WTC11 (cell line): ENCODE data around the gene ZNF507. TPM values are rescaled to one million over a fixed set of nuclear protein-coding genes. Genes with fewer than 3 reads are reported as not detected.
A peak's percentile ranks its signal among the peaks of the same experiment; 100 is the strongest.

Experiments
- ATAC-seq: fragments of 200-7000 bp; cut with Tn5 transposase; 2 replicates; pipeline ENCODE4 v1.10.0; 2021; ENCODE audit warnings: mild to moderate bottlenecking, moderate library complexity
- Bru-seq: library from RNA; stranded (reverse); fragments of 400-500 nt; gene quantifications from one replicate; lab custom pipeline; 2021; lab: Mats Ljungman, UMichigan
- CTCF ChIA-PET: fragments of 300-600 bp; sonication (Branson Sonifier 250); formaldehyde crosslinking; loops from one replicate; lab custom pipeline; 2021; ENCODE audit warnings: antibody characterized with exemption; lab: Charles Lee
- POLR2A ChIA-PET: fragments of 350-600 bp; sonication (Branson Sonifier 250); formaldehyde crosslinking; loops from one replicate; lab custom pipeline; 2021; ENCODE audit warnings: antibody characterized with exemption; lab: Charles Lee
- DNase-seq: peaks from one replicate; pipeline ENCODE4 v3.0.0; 2021; ENCODE audit warnings: low spot score
- H3K27ac Mint-ChIP-seq: 2 replicates; pipeline ENCODE4 v1.8.0; 2021; ENCODE audit warnings: mixed read lengths
- H3K27me3 Mint-ChIP-seq: 2 replicates; pipeline ENCODE4 v1.8.0; 2021; ENCODE audit warnings: low read depth, mild to moderate bottlenecking, moderate library complexity, mixed read lengths
- H3K36me3 Mint-ChIP-seq: 2 replicates; pipeline ENCODE4 v1.8.0; 2021; ENCODE audit warnings: mixed read lengths
- H3K4me1 Mint-ChIP-seq: 2 replicates; pipeline ENCODE4 v1.8.0; 2022; ENCODE audit warnings: mixed read lengths
- H3K4me3 Mint-ChIP-seq: 2 replicates; pipeline ENCODE4 v1.8.0; 2021; ENCODE audit warnings: mild to moderate bottlenecking, moderate library complexity, mixed read lengths
- H3K9me3 Mint-ChIP-seq: 2 replicates; pipeline ENCODE4 v1.8.0; 2021; ENCODE audit warnings: mixed read lengths
- ESRRA ChIP-seq: sonication (generic); formaldehyde crosslinking; IDR thresholded peaks from 2 replicates; pipeline ENCODE4 v1.8.1; 2022; ENCODE audit warnings: mild to moderate bottlenecking, missing genetic modification reagents, borderline replicate concordance
- FOXJ3 ChIP-seq: sonication (generic); formaldehyde crosslinking; IDR thresholded peaks from 2 replicates; pipeline ENCODE4 v1.9.0; 2021; ENCODE audit warnings: missing genetic modification reagents, mild to moderate bottlenecking, borderline replicate concordance
- FOXK1 ChIP-seq: sonication (generic); formaldehyde crosslinking; IDR thresholded peaks from 2 replicates; pipeline ENCODE4 v1.8.0; 2022; ENCODE audit warnings: mild to moderate bottlenecking, moderate library complexity, missing genetic modification reagents
- GRHL2 ChIP-seq: fragments of 250-450 bp; sonication (Bioruptor Pico); IDR thresholded peaks from 2 replicates; pipeline ENCODE4 v1.8.0; 2022; ENCODE audit warnings: mild to moderate bottlenecking, moderate library complexity; ENCODE audit not compliant: insufficient replicate concordance, severe bottlenecking
- HMGA2 ChIP-seq: fragments of 250-450 bp; sonication (Bioruptor Pico); IDR thresholded peaks from 2 replicates; pipeline ENCODE4 v1.4.0; 2021; ENCODE audit warnings: mild to moderate bottlenecking, moderate library complexity
- IRF2 ChIP-seq: sonication (generic); formaldehyde crosslinking; IDR thresholded peaks from 2 replicates; pipeline ENCODE4 v1.8.0; 2022; ENCODE audit warnings: low read depth, missing genetic modification reagents, borderline replicate concordance
- MYBL2 ChIP-seq: sonication (generic); formaldehyde crosslinking; IDR thresholded peaks from 2 replicates; pipeline ENCODE4 v1.8.1; 2023; ENCODE audit warnings: mild to moderate bottlenecking, moderate library complexity, missing genetic modification reagents
- NR2C2 ChIP-seq: sonication (generic); formaldehyde crosslinking; IDR thresholded peaks from 2 replicates; pipeline ENCODE4 v1.8.0; 2022; ENCODE audit warnings: mild to moderate bottlenecking, missing genetic modification reagents
- NR3C1 ChIP-seq: sonication (generic); formaldehyde crosslinking; conservative IDR thresholded peaks from 2 replicates; pipeline ENCODE4 v1.8.1; 2023; ENCODE audit warnings: low read depth, mild to moderate bottlenecking, missing genetic modification reagents
- RELA ChIP-seq: sonication (generic); formaldehyde crosslinking; IDR thresholded peaks from 2 replicates; pipeline ENCODE4 v1.8.1; 2022; ENCODE audit warnings: missing genetic modification reagents, mild to moderate bottlenecking, borderline replicate concordance
- RORB ChIP-seq: fragments of 250-450 bp; sonication (Bioruptor Pico); IDR thresholded peaks from 2 replicates; pipeline ENCODE4 v1.9.0; 2021; ENCODE audit warnings: mild to moderate bottlenecking
- SMAD3 ChIP-seq: sonication (generic); formaldehyde crosslinking; IDR thresholded peaks from 2 replicates; pipeline ENCODE4 v1.8.0; 2022; ENCODE audit warnings: missing genetic modification reagents, mild to moderate bottlenecking, borderline replicate concordance
- SP1 ChIP-seq: sonication (generic); formaldehyde crosslinking; conservative IDR thresholded peaks from 2 replicates; pipeline ENCODE4 v1.8.1; 2022; ENCODE audit warnings: missing genetic modification reagents
- TCF7 ChIP-seq: sonication (generic); formaldehyde crosslinking; IDR thresholded peaks from 2 replicates; pipeline ENCODE4 v1.8.0; 2022; ENCODE audit warnings: mild to moderate bottlenecking, low read depth, missing genetic modification reagents, moderate library complexity
- ZNF263 ChIP-seq: sonication (generic); formaldehyde crosslinking; IDR thresholded peaks from 2 replicates; pipeline ENCODE4 v1.8.1; 2022; ENCODE audit warnings: low read depth, mild to moderate bottlenecking, moderate library complexity, missing genetic modification reagents
- long read RNA-seq, 3 experiments: library from RNA in 1 of 3; library from capped mRNA in 1 of 3; library from polyadenylated mRNA in 1 of 3; unstranded in 2 of 3; stranded (forward) in 1 of 3; transcript quantifications; one replicate each; pipeline ENCODE4 v2.0.0, GENCODE V29; 2021
- total RNA-seq: library from RNA; stranded (reverse); gene quantifications from 3 replicates; pipeline ENCODE4 v1.2.3, GENCODE V29; 2021
- TF ChIP-seq, protein P1 (sequence below): sonication (generic); formaldehyde crosslinking; IDR thresholded peaks from 2 replicates; pipeline ENCODE4 v1.8.0; 2022; ENCODE audit warnings: mild to moderate bottlenecking, missing genetic modification reagents
- TF ChIP-seq, protein P2 (sequence below): fragments of 250-450 bp; sonication (Bioruptor Pico); IDR thresholded peaks from 2 replicates; pipeline ENCODE4 v1.9.0; 2021; ENCODE audit warnings: mild to moderate bottlenecking, borderline replicate concordance
- TF ChIP-seq, protein P3 (sequence below): sonication (generic); formaldehyde crosslinking; IDR thresholded peaks from 2 replicates; pipeline ENCODE4 v1.8.1; 2022; ENCODE audit warnings: low read depth, missing genetic modification reagents, borderline replicate concordance
- TF ChIP-seq, protein P4 (sequence below): sonication (generic); formaldehyde crosslinking; IDR thresholded peaks from 2 replicates; pipeline ENCODE4 v1.8.0; 2023; ENCODE audit warnings: missing genetic modification reagents, mild to moderate bottlenecking, borderline replicate concordance
- TF ChIP-seq, protein P5 (sequence below): sonication (generic); formaldehyde crosslinking; IDR thresholded peaks from 2 replicates; pipeline ENCODE4 v1.8.1; 2022; ENCODE audit warnings: missing genetic modification reagents, borderline replicate concordance
- TF ChIP-seq, protein P6 (sequence below): sonication (generic); formaldehyde crosslinking; IDR thresholded peaks from 2 replicates; pipeline ENCODE4 v1.8.1; 2023; ENCODE audit warnings: mild to moderate bottlenecking, missing genetic modification reagents, moderate library complexity

Gene ZNF507
- total RNA-seq (25.7 to 27.6 TPM (median 26.4 TPM) in 3 replicates), Bru-seq, nascent RNA (percentile 94 among the genes with signal in this experiment)
- long read RNA-seq, experiment 1, full-length matches to known transcripts, result 48 of 97 reads
- long read RNA-seq, experiment 1, partial matches to known transcripts, result 44 of 97 reads
- long read RNA-seq, experiment 1, other reads (novel, unspliced or antisense), result 5 of 97 reads
- long read RNA-seq, experiment 2, full-length matches to known transcripts, result 5 of 35 reads
- long read RNA-seq, experiment 2, partial matches to known transcripts, result 29 of 35 reads
- long read RNA-seq, experiment 2, other reads (novel, unspliced or antisense), result 1 of 35 reads
- long read RNA-seq, experiment 3, partial matches to known transcripts, result 1 of 3 reads
- long read RNA-seq, experiment 3, other reads (novel, unspliced or antisense), result 1 of 3 reads

DNA sequence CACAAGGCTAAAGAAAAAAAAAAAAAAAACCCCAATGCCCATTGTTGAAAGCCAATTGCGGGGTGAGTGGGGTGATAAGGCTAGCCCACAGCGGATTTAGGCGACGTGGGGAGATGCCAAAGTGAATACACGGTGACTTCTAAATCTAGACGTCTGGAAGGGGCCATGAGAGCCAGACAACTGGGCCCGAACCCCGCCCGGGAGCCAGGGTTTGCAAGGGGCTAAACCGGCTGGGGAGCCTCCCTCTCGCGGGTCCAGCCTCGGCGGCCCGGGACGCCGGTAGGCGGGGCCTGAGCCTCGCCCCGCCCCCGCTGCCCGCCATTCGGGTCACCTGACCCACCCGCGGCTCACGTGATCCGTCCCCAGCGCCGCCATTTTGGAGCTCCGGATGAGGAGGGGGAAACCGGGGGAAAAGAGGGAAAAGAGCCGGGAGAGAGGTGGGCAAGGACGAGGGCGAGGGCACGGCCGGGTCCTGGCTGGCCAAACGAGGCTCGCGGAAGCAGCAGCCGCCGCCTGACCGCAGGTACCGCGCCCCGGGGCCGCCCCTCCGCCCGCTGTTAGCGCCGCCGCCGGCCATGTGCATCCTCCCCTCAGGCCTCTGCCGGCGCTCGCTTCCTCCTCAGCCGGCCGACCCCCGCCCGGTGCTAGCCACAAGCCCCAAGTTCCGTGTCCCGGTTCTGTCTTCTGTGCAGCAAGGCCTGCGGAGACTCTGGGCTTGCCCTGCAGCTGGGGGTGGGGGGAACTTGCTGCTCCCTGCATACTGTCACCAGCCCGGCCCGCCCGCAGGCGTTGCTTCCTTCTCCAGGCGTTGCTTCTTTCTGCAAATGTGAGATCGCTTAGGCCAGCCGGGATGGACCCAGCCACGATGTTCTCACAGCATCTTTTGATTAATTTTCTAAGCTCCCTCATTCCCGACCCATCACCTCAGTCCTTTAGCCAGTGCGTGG, at the start of gene ZNF507:
TSS of gene ZNF507 (plus strand) at position 350 of the 947 bp plus-strand sequence. CDS start 7,221 bp downstream, outside the sequence.
- Mint-ChIP-seq H3K36me3 (peaks cover 18% of the 10 kb centered on the region), H3K4me1 (peaks cover 6% of the 10 kb centered on the region), H3K27ac (peak within 1 kb of the TSS; percentile 73), H3K4me3 (peak within 1 kb of the TSS; percentile 95), H3K9me3 (peaks cover 4% of the 10 kb centered on the region; the same call in 1 of the 2 replicates), H3K27me3 (peaks cover 5% of the 10 kb centered on the region)
- ChIA-PET CTCF (interaction anchor here (1.2 to 1.5 kb wide), 2 partner anchors 26 kb away, joined by 4 to 9 read pairs; no protein-coding TSS in a partner anchor), POLR2A (no interaction called here)
- DNase-seq (peak; percentile 88), ATAC-seq (peak; percentile 91)
- TF ChIP-seq, protein P1, sequence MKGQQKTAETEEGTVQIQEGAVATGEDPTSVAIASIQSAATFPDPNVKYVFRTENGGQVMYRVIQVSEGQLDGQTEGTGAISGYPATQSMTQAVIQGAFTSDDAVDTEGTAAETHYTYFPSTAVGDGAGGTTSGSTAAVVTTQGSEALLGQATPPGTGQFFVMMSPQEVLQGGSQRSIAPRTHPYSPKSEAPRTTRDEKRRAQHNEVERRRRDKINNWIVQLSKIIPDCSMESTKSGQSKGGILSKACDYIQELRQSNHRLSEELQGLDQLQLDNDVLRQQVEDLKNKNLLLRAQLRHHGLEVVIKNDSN (CRISPR knock-in tag), result peak; percentile 99
- no peak for TF ChIP-seq HMGA2 (CRISPR knock-in tag)
- no peak for TF ChIP-seq GRHL2 (CRISPR knock-in tag)
- no peak for TF ChIP-seq FOXJ3 (CRISPR knock-in tag)
- TF ChIP-seq RELA (CRISPR knock-in tag), result peak; percentile 77
- TF ChIP-seq IRF2 (CRISPR knock-in tag), result no peak
- no peak for TF ChIP-seq ZNF263 (CRISPR knock-in tag)
- TF ChIP-seq, protein P2, sequence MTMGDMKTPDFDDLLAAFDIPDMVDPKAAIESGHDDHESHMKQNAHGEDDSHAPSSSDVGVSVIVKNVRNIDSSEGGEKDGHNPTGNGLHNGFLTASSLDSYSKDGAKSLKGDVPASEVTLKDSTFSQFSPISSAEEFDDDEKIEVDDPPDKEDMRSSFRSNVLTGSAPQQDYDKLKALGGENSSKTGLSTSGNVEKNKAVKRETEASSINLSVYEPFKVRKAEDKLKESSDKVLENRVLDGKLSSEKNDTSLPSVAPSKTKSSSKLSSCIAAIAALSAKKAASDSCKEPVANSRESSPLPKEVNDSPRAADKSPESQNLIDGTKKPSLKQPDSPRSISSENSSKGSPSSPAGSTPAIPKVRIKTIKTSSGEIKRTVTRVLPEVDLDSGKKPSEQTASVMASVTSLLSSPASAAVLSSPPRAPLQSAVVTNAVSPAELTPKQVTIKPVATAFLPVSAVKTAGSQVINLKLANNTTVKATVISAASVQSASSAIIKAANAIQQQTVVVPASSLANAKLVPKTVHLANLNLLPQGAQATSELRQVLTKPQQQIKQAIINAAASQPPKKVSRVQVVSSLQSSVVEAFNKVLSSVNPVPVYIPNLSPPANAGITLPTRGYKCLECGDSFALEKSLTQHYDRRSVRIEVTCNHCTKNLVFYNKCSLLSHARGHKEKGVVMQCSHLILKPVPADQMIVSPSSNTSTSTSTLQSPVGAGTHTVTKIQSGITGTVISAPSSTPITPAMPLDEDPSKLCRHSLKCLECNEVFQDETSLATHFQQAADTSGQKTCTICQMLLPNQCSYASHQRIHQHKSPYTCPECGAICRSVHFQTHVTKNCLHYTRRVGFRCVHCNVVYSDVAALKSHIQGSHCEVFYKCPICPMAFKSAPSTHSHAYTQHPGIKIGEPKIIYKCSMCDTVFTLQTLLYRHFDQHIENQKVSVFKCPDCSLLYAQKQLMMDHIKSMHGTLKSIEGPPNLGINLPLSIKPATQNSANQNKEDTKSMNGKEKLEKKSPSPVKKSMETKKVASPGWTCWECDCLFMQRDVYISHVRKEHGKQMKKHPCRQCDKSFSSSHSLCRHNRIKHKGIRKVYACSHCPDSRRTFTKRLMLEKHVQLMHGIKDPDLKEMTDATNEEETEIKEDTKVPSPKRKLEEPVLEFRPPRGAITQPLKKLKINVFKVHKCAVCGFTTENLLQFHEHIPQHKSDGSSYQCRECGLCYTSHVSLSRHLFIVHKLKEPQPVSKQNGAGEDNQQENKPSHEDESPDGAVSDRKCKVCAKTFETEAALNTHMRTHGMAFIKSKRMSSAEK (CRISPR knock-in tag), result no peak
- peak; percentile 34; the same call in 1 of the 2 replicates for TF ChIP-seq ESRRA (CRISPR knock-in tag)
- TF ChIP-seq, protein P3, sequence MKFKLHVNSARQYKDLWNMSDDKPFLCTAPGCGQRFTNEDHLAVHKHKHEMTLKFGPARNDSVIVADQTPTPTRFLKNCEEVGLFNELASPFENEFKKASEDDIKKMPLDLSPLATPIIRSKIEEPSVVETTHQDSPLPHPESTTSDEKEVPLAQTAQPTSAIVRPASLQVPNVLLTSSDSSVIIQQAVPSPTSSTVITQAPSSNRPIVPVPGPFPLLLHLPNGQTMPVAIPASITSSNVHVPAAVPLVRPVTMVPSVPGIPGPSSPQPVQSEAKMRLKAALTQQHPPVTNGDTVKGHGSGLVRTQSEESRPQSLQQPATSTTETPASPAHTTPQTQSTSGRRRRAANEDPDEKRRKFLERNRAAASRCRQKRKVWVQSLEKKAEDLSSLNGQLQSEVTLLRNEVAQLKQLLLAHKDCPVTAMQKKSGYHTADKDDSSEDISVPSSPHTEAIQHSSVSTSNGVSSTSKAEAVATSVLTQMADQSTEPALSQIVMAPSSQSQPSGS (CRISPR knock-in tag), result no peak
- no peak for TF ChIP-seq FOXK1
- TF ChIP-seq MYBL2 (CRISPR knock-in tag), result no peak
- TF ChIP-seq, protein P4, sequence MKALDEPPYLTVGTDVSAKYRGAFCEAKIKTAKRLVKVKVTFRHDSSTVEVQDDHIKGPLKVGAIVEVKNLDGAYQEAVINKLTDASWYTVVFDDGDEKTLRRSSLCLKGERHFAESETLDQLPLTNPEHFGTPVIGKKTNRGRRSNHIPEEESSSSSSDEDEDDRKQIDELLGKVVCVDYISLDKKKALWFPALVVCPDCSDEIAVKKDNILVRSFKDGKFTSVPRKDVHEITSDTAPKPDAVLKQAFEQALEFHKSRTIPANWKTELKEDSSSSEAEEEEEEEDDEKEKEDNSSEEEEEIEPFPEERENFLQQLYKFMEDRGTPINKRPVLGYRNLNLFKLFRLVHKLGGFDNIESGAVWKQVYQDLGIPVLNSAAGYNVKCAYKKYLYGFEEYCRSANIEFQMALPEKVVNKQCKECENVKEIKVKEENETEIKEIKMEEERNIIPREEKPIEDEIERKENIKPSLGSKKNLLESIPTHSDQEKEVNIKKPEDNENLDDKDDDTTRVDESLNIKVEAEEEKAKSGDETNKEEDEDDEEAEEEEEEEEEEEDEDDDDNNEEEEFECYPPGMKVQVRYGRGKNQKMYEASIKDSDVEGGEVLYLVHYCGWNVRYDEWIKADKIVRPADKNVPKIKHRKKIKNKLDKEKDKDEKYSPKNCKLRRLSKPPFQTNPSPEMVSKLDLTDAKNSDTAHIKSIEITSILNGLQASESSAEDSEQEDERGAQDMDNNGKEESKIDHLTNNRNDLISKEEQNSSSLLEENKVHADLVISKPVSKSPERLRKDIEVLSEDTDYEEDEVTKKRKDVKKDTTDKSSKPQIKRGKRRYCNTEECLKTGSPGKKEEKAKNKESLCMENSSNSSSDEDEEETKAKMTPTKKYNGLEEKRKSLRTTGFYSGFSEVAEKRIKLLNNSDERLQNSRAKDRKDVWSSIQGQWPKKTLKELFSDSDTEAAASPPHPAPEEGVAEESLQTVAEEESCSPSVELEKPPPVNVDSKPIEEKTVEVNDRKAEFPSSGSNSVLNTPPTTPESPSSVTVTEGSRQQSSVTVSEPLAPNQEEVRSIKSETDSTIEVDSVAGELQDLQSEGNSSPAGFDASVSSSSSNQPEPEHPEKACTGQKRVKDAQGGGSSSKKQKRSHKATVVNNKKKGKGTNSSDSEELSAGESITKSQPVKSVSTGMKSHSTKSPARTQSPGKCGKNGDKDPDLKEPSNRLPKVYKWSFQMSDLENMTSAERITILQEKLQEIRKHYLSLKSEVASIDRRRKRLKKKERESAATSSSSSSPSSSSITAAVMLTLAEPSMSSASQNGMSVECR (CRISPR knock-in tag), result peak; percentile 79; the same call in 1 of the 2 replicates
- no peak for TF ChIP-seq SMAD3 (CRISPR knock-in tag)
- TF ChIP-seq, protein P5, sequence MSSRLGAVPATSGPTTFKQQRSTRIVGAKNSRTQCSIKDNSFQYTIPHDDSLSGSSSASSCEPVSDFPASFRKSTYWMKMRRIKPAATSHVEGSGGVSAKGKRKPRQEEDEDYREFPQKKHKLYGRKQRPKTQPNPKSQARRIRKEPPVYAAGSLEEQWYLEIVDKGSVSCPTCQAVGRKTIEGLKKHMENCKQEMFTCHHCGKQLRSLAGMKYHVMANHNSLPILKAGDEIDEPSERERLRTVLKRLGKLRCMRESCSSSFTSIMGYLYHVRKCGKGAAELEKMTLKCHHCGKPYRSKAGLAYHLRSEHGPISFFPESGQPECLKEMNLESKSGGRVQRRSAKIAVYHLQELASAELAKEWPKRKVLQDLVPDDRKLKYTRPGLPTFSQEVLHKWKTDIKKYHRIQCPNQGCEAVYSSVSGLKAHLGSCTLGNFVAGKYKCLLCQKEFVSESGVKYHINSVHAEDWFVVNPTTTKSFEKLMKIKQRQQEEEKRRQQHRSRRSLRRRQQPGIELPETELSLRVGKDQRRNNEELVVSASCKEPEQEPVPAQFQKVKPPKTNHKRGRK, result no peak
- peak; percentile 79 for TF ChIP-seq SP1
- TF ChIP-seq TCF7 (CRISPR knock-in tag), result no peak
- no peak for TF ChIP-seq RORB
- TF ChIP-seq NR3C1, result no peak
- no peak for TF ChIP-seq NR2C2
- TF ChIP-seq, protein P6, sequence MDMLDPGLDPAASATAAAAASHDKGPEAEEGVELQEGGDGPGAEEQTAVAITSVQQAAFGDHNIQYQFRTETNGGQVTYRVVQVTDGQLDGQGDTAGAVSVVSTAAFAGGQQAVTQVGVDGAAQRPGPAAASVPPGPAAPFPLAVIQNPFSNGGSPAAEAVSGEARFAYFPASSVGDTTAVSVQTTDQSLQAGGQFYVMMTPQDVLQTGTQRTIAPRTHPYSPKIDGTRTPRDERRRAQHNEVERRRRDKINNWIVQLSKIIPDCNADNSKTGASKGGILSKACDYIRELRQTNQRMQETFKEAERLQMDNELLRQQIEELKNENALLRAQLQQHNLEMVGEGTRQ (CRISPR knock-in tag), result peak; percentile 100
